IPS DF 19.7 (cell line): ENCODE data around the gene ZSCAN5C.
"Not testable (repeated sequence)": the region's sequence is repeated elsewhere in the genome, so short reads cannot be mapped to it uniquely, and the experiment has no call there.

Experiments
- DNase-seq: peaks from one replicate; pipeline ENCODE4 v3.0.0-alpha.2; 2013; ENCODE audit warnings: low read depth, low spot score

The ZSCAN5C gene

GRCh38 chr19:56193981-56194640 lies 8.0 kb upstream of the ZSCAN5C start:
- no peak for DNase-seq

GRCh38 chr19:56197646-56198045 lies 4.4 kb upstream of the ZSCAN5C start, which contains the start of gene ZSCAN5B:
Gene ZSCAN5B, minus strand, starts transcription at chr19:56197783. Its CDS starts 4,731 bp downstream, at chr19:56193052.
- DNase-seq: not testable (repeated sequence)

GRCh38 chr19:56199687-56200086 lies 2.4 kb upstream of the ZSCAN5C start:
- DNase-seq: no peak

GRCh38 chr19:56207581-56207980 lies 5.5 kb downstream of the ZSCAN5C start:
- DNase-seq: not testable (repeated sequence)

- DNase-seq: no peak
These were observed 7.0 kb downstream of the ZSCAN5C start for GRCh38 chr19:56209091-56209490.

GRCh38 chr19:56210036-56210435 lies 8.0 kb downstream of the ZSCAN5C start:
- DNase-seq: not testable (repeated sequence)

- DNase-seq: no peak
These were observed 9.6 kb downstream of the ZSCAN5C start for GRCh38 chr19:56211718-56212117.

GRCh38 chr19:56217039-56217949 lies 15.2 kb downstream of the ZSCAN5C start:
- peak; percentile 25 for DNase-seq

GRCh38 chr19:56218961-56219360 lies 16.9 kb downstream of the ZSCAN5C start:
- no peak for DNase-seq

GRCh38 chr19:56221442-56221841 lies 19.4 kb downstream of the ZSCAN5C start:
- DNase-seq: not testable (repeated sequence)

GRCh38 chr19:56221851-56222250 lies 19.8 kb downstream of the ZSCAN5C start:
- DNase-seq: no peak

GRCh38 chr19:56222901-56223300 lies 20.8 kb downstream of the ZSCAN5C start:
- no peak for DNase-seq

GRCh38 chr19:56223481-56223880 lies 21.4 kb downstream of the ZSCAN5C start:
- no peak for DNase-seq

GRCh38 chr19:56245121-56245740 lies 43.2 kb downstream of the ZSCAN5C start:
- DNase-seq: no peak

- not testable (repeated sequence) for DNase-seq
These were observed 43.7 kb downstream of the ZSCAN5C start for GRCh38 chr19:56245764-56246163.

- DNase-seq: not testable (repeated sequence)
These were observed 46.8 kb downstream of the ZSCAN5C start for GRCh38 chr19:56248736-56249338.

- peak; percentile 61 for DNase-seq
These were observed 50.8 kb downstream of the ZSCAN5C start for GRCh38 chr19:56252699-56253422.

- no peak for DNase-seq
These were observed 51.7 kb downstream of the ZSCAN5C start for GRCh38 chr19:56253737-56254136.

GRCh38 chr19:56258272-56258671 lies 56.2 kb downstream of the ZSCAN5C start:
- DNase-seq: no peak
